Stimulated activated CD4-positive, alpha-beta T cell treated with anti-CD3 and anti-CD28 coated beads, Interleukin-15, amount 100 ng/mL, for 24 hours (primary cell): ENCODE results near the gene GON7.

Source experiments
- DNase-seq: peaks from one replicate; pipeline ENCODE4 v3.0.0-alpha.2; 2020

The GON7 gene

DNA sequence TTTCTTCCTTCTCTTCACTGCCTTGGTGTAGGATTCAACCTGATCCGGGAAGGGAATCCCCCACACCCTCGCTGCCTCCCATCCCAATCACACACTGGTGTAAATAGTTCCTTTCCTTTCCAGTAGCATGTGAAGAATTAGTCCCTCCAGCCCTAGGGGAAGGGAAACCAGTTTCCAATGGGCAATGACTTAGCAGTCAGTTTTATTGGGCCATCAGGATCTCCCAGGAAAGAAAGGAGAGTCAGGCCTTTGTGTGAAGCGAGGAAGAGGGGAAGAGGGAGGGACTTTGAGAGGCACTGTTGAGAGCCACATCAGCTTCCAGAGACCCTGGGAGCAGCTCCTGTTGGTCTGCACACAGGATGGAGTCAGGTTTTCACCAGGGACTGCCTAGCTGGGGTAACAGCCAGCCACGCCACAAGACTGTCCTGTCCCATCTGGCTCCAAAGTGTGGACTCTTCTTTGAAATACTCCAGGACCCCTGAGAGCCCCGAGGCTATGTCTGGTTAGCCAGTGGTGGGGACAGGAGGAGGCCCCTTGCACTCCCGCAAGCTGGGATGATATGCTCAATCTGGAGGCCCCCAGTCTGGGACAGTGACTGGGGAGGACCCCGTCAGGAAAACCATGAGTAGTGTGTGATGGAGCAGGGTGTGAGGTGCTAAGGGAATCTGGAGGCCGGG lies 50.0 kb downstream of the GON7 start:
- DNase-seq, result no peak

- DNase-seq, result no peak
Measured at GRCh38 chr14:93155667-93156066, 51.2 kb downstream of the GON7 start.

- DNase-seq, result no peak
Measured at GRCh38 chr14:93153121-93153520, 53.7 kb downstream of the GON7 start.
